ENCODE data around the gene PAH. TPM values are rescaled to one million over a fixed set of nuclear protein-coding genes. Genes with fewer than 3 reads are reported as not detected.

Gene PAH
- total and polyA plus RNA-seq, 2 of the 13 experiments (the other 11 are each of a cell fraction or from before 2014, with no cell fraction given): 192 to 451 TPM

- BruUV-seq (replicated peaks): no TSS peak
- Histone ChIP-seq H3K9ac (ENCODE audit: insufficient read depth, low read depth, low read length) (peak overlapping the region; percentile 91), H3K4me3 (replicated peaks in 1 of 3; ENCODE audit: insufficient read depth in 1 of 3, low read depth in 2 of 3, low read length in 3 of 3) (peak overlapping the region; percentile 67 to 83 (median 74); a peak in 4 of 6 replicates), H3K9me3 (ENCODE audit: low read length) (no peaks in the 10 kb centered on the region), H3K27me3 (ENCODE audit: control insufficient read depth in 1 of 2, insufficient read depth in 2 of 2, low read length in 2 of 2) (no peaks in the 10 kb centered on the region; a peak in 1 of 5 replicates), H3K36me3 (replicated peaks in 1 of 2; ENCODE audit: control insufficient read depth in 1 of 2, insufficient read depth in 2 of 2, low read length in 2 of 2) (peaks cover 5 to 16% of the 10 kb centered on the region in 2 experiments), H3K4me1 (ENCODE audit: insufficient read depth, low read length) (peaks cover 76% of the 10 kb centered on the region), H3K27ac (ENCODE audit: extremely low read length, insufficient read depth, low read length) (peak overlapping the region; percentile 92), H3K79me2 (ENCODE audit: insufficient read depth, low read length) (peaks cover 89% of the 10 kb centered on the region), H2AFZ (ENCODE audit: low read length) (no peak overlapping the region), H4K20me1 (ENCODE audit: insufficient read depth, low read length) (no peaks in the 10 kb centered on the region), H3K4me2 (ENCODE audit: low read depth, low read length) (peak overlapping the region; percentile 90)
- intact Hi-C loops (cut with micrococcal nuclease; ENCODE audit: unreplicated experiment): no loop called here
- 40% methylated on average over 2 of the region's 2 CpGs for WGBS (ENCODE audit: low lambda C conversion rate)
- FAIRE-seq (no peak), ATAC-seq (no peak), DNase-seq (ENCODE audit: low spot score) (no peak)
- in situ Hi-C loops (cut with HindIII; ENCODE audit: extremely low pct_ligation_motif_present, low pct_unique_long_range_greater_than_20kb): no loop called here
- CTCF ChIA-PET (ENCODE audit: low intra/inter-chr PET ratio, low total read pairs): no interaction called here
- POLR2A ChIA-PET: interaction anchor here (1.8 to 3.4 kb wide), 3 partner anchors 10 to 29 kb away, joined by 5 to 22 read pairs (median 8); no protein-coding TSS in a partner anchor
- TF ChIP-seq ZFP41 (CRISPR knock-in tag; IDR thresholded peaks at IDR 0.05; ENCODE audit: borderline replicate concordance) (no peak), SIN3B (IDR thresholded peaks at IDR 0.05; ENCODE audit: low read length) (no peak), TCF7 (IDR thresholded peaks at IDR 0.05; ENCODE audit: low read depth) (no peak), PCBP1 (IDR thresholded peaks at IDR 0.05; ENCODE audit: borderline replicate concordance, low read depth, low read length) (no peak), CEBPB (IDR thresholded peaks at IDR 0.05; ENCODE audit: borderline replicate concordance, low read depth, low read length) (peak; percentile 33; the same call in 1 of the 2 replicates), ZNF138 (CRISPR knock-in tag; IDR thresholded peaks at IDR 0.05; ENCODE audit: low read depth) (no peak), ONECUT2 (CRISPR knock-in tag; IDR thresholded peaks at IDR 0.05) (0 out of 2 replicates have a peak, but pooled peaks have one; percentile 7), SOX13 (IDR thresholded peaks at IDR 0.05) (no peak), SOX13 (CRISPR knock-in tag; conservative IDR thresholded peaks at IDR 0.05 in 1 of 2, IDR thresholded peaks at IDR 0.05 in 1 of 2) (peak in 1 of 2 experiments; percentile 32; a peak in 1 of 4 replicates), SMAD3 (CRISPR knock-in tag; IDR thresholded peaks at IDR 0.05) (no peak), ATF4 (CRISPR knock-in tag; IDR thresholded peaks at IDR 0.05) (peak in 1 of 2 experiments; percentile 51; a peak in 1 of 4 replicates), NCOA2 (CRISPR knock-in tag; IDR thresholded peaks at IDR 0.05) (peak; percentile 47; the same call in 1 of the 2 replicates), SRSF4 (IDR thresholded peaks at IDR 0.05; ENCODE audit: low read depth, low read length, poor library complexity, severe bottlenecking) (no peak), EP300 (IDR thresholded peaks at IDR 0.05; ENCODE audit: low read depth in 2 of 2, low read length in 2 of 2) (peak in 1 of 2 experiments; percentile 30; a peak in 1 of 4 replicates), EP300 (CRISPR knock-in tag; IDR thresholded peaks at IDR 0.05; ENCODE audit: borderline replicate concordance) (no peak), ARNT2 (CRISPR knock-in tag; IDR thresholded peaks at IDR 0.05; ENCODE audit: low read depth) (no peak), SOX5 (CRISPR knock-in tag; IDR thresholded peaks at IDR 0.05; ENCODE audit: borderline replicate concordance) (peak; percentile 21; the same call in 1 of the 2 replicates), ZNF576 (CRISPR knock-in tag; IDR thresholded peaks at IDR 0.05) (no peak)
- TF ChIP-seq, protein P1, sequence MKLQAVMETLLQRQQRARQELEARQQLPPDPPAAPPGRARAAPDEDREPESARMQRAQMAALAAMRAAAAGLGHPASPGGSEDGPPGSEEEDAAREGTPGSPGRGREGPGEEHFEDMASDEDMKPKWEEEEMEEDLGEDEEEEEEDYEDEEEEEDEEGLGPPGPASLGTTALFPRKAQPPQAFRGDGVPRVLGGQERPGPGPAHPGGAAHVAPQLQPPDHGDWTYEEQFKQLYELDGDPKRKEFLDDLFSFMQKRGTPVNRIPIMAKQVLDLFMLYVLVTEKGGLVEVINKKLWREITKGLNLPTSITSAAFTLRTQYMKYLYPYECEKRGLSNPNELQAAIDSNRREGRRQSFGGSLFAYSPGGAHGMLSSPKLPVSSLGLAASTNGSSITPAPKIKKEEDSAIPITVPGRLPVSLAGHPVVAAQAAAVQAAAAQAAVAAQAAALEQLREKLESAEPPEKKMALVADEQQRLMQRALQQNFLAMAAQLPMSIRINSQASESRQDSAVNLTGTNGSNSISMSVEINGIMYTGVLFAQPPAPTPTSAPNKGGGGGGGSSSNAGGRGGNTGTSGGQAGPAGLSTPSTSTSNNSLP (IDR thresholded peaks at IDR 0.05; ENCODE audit: low read depth, low read length): peak; percentile 30; the same call in 1 of the 2 replicates
- TF ChIP-seq, protein P2, sequence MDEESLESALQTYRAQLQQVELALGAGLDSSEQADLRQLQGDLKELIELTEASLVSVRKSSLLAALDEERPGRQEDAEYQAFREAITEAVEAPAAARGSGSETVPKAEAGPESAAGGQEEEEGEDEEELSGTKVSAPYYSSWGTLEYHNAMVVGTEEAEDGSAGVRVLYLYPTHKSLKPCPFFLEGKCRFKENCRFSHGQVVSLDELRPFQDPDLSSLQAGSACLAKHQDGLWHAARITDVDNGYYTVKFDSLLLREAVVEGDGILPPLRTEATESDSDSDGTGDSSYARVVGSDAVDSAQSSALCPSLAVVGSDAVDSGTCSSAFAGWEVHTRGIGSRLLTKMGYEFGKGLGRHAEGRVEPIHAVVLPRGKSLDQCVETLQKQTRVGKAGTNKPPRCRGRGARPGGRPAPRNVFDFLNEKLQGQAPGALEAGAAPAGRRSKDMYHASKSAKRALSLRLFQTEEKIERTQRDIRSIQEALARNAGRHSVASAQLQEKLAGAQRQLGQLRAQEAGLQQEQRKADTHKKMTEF (CRISPR knock-in tag; IDR thresholded peaks at IDR 0.05): no peak
These were observed 3.4 kb downstream of the PAH start for GRCh38 chr12:102913453-102914226.

All from HepG2 (cell line).